LHCN-M2 (cell line): ENCODE measurements around the gene ZNF778. TPM values are rescaled to one million over a fixed set of nuclear protein-coding genes. Genes with fewer than 3 reads are reported as not detected.

Source experiments
- DNase-seq: peaks from one replicate; pipeline ENCODE4 v3.0.0-alpha.2; 2012; ENCODE audit warnings: low read depth
- total RNA-seq: library from RNA; depleted of rRNA; stranded (reverse); fragments of >200 nt; gene quantifications from 2 replicates; pipeline ENCODE4 v1.2.3, GENCODE V29; 2014; rRNA removed

ZNF778 gene
- total RNA-seq, 1 experiment from 2014 or later, result 7.6 TPM

DNA sequence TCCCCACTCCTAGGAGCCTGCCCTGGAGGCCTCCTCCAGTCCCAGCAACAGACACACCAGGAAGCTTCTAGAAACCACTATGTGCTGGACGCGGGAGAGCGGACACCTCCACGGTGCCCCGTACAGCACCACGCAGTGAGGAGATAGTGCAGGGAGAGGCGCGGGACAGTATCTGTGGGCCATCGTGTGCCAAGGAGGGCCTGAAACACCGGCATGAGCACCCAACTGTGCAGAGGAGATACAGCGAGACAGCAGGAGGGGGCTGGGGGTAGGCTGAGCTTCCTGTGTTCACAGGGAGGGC, 57.7 kb downstream of the ZNF778 start:
- no peak for DNase-seq

DNA sequence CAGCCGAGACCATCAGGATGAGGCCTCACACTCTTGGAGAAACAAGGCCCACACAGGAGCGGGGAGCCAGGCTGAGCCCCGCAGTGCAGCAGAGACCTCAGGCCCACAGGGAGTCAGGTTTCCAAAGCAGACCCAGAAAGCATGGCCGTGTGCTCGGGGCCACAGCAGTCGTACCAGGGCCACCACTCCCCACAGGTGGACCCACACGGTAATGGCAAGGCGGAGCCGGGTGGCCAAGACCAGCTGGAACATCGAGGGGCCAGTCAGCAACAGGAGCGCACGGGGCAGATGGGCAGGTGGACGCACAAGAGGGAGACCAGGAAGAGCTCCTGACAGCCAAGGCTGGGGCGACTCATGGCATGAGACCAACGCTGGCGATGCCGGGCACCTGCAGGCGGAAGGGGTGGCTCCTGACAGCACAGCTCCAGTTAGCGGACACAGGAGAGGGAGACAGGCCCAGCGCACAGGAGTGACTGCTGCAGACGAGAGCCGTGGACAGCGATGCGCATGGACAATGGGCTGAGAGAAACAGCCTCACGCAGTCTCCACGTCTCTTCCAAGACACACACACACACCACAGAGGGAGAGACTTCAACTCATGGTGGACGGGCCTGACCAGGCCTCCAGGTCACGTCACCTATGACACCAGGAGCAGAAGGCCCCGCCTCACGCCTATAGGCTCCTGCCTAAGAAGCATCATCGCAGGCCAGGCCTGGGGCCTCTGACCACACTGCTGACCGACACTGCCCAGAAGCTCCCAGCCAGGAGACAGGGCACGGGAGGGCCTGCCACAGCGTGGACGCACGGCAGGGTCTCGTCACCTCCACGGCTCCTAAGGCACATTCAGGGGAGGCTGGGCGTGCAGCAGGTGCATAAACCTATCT, 58.6 kb downstream of the ZNF778 start:
- no peak for DNase-seq

DNA sequence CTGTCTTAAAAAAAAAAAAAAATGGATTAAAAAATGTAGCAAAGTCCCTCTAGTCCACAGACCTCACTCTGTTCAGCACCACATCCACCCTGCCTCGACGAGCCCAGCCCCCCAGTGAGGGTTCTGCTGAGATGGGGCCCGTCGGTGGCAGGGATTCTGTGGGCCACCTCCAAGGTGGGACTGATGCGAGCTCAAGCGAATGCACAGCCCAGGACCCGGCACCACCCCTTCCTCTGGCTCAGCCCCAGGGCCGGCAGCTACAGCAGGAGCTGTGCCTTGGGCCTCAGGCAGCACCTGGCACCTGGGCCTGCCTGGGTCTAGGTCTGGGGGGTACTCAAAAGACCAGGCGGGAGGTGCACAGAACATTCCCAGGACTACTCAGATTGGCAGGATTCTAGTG, 59.5 kb downstream of the ZNF778 start:
- no peak for DNase-seq

DNA sequence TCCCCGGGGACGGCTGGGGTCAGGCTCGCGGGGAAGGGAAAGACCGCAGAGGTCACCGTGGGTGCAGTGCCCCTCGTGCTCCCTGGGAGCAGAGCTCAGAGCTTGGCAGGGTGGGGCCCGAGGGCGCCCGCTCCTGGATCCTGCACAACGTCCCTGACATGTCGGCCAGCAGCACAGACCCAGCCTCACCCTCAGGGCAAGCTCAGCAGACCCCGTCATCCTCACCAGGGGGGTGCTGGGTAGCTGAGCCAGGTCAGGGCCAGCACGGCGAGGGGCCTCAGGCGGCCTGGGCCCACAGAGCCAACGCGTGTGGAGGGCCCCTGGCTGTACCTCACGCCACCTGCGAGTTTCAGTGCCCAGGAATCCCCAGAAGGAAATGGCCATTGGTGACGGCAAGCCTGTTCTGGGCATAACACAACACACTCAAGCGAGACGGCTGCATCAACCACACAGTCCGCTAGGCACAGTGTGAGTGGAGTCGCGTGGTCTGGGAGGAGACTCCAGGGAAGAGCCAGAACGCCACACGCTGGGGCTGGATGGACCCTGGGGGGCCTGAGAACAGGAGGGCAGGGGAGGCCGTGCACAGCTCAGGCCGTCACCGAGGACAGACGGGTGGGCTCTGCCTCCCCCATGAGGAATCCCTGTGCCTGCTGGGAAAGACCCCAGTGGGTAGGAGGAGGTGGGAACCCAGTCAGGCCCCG, 60.3 kb downstream of the ZNF778 start:
- no peak for DNase-seq

DNA sequence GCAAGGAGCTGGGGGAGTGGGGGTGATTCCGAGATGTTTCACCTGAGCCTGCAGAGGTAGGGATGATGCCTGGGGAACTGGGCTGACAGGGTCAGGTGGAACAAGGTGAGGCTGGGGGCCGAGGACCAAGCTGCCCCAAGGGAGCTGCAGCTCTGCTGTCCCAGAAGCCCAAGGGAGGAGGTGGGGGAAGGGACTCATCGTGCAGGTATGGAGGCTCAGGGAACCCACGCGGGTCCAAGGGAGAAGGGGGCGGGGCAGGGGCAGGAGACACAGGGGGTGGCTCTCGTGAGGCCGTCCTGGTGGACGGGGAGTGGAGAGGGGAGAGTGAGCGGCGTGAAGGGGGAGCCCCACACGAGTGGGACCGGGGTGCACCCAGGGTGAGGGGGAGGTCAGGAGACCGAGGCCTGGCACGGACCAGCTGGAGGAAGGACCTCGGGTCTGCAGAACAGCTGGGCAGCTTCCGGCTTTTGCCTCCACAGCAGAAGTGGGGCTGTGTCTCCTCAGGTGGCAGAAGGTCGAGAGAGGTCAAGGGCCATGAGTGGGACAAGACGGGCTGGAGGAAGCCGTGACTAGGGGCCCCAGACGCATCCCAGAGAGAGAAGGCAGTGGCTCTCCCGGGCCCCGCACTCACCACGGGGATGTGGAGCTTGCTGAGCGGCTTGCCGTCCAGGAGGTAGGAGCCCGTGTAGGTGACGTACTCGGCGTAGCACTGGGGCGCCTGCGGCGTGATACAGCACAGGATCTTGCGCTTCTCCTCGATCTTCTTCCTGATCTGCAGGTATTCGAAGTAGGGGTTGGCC, 61.1 kb downstream of the ZNF778 start:
- DNase-seq, result no peak

DNA sequence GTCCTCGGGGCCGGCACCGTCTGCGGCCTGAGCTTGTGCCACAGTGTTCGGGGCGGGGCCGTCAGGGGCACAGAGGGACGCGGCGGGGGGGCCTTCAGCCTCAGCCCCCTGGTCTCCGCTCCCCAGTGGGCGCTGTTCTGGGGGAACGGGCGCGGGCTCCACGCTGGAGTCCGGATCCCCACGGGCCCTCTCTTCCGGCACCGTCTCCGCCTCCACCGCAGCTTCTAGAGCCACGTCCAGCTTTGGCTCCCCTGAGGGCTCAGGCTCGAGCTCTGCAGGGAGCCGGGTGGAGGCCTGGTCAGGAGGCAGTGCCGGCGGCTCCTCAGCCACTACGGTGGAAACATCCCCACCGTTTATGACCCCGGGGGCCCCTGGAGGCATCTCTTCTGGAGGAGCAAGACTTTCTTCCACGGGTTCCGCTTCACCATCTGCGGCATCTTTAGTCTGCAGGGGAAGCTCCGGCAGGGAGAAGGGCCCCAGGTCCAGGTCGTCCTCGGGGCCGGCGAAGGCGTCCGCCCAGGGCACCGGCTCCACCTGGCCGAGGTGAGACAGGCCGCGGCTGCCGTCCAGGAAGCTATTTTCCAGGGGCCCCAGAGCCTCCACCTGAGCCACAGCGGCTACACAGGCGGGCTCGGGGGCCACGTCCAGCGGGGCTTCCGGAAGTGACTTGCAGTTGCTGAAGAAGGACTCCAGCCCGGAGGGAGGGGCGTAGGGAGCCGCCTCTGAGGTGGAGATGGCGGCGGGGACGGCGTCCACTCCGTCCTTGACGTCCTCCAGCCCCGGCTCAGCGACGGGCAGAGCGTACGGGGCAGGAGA, 62.4 kb downstream of the ZNF778 start:
- DNase-seq, result no peak

DNA sequence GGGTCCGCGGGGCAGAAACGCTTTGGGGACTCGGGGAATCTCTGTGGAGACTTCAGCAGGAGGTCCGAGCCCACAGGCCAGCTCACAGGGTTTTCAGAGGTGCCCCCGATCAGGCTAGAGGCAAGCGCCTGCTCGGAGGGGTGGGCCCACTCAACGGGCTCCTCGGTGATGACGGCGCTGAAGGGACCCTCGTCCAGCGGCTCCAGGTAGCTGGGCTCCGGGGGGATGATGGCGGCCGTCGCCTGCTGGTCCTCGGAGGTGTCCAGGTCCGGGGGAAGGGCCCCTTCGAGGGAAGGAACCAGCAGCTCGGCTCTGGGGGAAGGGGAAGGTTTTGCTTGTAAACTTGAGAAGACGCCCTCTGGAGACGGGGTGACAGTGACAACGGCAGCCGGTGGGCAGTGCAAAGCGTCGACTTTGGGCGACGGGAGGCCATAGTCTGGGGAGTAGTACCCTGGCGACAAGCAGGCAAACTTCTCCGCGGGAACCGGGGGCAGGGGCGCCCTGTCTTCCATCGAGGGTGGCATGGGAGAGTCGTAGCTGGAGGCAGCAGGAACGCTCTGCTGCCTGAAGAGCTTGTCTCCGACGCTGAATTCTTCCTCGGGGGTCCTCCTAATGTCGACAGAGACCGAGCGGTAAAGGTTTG, 63.2 kb downstream of the ZNF778 start:
- DNase-seq, result no peak

DNA sequence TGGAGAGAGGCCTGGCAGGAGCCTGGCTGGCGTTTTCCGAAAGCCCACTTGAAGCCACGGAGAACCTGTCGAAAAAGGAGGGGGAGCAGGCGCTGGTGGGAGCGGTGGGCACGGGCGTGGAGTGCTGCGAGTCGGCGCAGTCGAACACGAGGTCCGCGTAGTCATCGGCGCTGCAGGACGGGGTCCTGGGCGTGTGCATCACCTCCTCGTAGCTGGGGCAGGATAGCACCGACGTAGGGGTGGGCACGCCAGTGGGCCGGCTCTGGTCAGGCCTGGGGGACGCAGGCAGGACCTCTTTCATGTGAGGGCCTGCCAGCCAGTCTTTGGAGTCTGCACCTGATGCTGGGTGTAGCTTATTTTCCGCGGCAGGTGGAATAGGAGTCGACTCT, 63.7 kb downstream of the ZNF778 start:
- DNase-seq, result no peak

DNA sequence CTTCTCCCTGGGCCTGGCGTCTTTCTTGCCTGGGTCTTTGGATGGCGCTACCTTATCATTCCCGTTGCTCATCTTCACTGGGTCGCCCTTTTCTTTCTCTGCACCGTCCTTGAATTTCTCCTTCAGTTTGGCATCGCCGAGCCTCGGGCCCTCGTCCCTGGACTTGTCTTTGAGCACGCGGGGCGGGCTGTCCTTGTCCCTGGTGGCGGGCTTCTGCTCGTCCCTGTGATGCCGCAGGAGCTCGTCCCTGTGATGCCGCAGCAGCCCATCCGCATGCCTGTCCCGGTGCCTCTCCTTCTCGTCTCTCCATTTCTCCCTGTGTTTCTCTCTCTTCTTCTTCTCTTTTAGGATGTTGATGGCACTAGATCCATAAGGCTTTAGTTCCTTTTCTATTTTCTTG, 64.3 kb downstream of the ZNF778 start:
- no peak for DNase-seq

DNA sequence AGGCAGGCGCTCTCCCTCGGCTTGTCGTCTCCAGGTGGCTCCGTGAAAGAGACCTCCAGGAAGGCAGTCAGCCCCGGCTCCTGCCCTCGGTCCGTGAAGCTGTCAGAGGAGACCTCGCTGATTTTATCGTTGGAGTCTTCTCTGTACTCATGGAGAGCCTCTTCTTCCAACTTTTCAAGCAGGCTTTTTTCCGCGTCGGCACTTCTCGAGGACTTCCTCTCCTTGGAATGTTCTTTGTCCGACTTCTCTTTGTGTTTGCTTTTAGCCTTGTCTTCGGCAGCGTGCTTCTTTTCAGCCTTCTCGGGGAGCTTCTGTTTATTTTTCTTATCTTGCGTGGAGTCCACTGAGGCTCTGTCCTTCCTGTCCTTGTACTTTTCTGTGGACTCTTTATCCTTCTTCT, 65.0 kb downstream of the ZNF778 start:
- DNase-seq, result no peak

DNA sequence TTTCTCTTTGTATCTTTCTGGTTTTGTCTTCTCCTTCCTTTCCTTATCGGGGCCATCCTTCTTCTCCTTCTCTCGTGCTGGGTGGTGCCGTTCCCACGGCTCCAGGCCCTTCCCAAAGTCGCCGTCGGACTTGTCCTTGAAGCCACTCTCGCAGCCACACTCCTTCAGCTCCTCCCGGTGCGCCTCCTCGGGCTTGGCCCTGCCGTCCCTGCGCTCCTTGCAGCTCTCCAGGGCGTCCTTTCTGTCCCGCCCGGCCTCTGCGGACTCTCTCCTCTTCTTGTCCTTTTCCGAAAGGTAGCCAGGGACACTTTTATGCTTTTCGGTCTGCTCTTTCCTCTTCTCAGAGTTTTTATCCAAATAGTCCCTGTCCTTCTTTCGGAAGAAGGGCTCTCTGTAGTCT, 65.9 kb downstream of the ZNF778 start:
- no peak for DNase-seq

DNA sequence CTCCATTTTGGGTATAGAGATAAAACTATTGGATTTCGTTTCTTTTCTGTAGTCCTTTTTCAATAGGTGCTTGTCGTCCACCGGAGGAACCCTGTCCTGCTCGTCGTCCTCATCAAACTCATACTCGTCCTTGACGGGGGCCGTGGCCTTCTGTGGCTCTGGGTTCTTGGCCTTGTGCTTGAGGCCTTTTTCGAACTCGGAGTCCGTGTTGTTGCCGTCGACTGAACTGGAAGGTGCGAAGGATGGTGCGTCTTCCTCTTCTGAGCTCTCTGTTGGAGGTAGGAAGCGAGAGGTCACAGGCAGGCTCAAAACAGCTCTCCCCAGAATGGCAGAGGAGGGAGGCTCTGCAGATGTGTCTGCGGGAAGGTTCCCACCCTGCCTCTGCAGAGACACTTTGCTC, 67.9 kb downstream of the ZNF778 start:
- no peak for DNase-seq

DNA sequence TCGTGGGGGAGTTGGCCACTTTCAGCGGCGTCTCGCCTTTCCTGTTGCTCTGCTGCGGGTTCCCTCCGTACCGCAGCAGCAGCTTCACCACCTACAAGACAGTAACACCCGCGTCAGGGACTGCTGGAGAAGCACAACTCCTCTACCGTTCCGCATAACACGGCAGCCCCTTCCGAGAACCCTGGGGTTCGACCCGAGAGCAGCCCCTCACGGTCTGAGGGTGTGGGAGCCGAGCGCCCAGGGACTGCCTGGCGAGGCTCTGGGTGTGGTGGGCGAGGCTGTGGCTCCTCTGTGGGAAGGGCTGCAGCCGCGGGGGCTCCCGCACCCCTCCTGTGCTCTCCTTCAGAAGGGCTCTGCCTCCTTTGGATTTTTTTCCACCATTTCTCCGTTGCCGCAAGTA, 68.6 kb downstream of the ZNF778 start:
- no peak for DNase-seq

Other genes with a start within 250 kb of the ZNF778 start
- gene CBFA2T3, start 240.5 kb upstream of the ZNF778 start, total RNA-seq, result not detected in 2 replicates
- 18.3 and 18.9 TPM in 2 replicates for gene ACSF3, start 123.9 kb upstream of the ZNF778 start, total RNA-seq
- gene CDH15, start 46.0 kb upstream of the ZNF778 start, total RNA-seq, result 186 and 201 TPM in 2 replicates
- 0.06 TPM in 1 of 2 replicates, not detected in the other for gene SLC22A31, start 17.2 kb upstream of the ZNF778 start, total RNA-seq